Endothelial cell of umbilical vein (primary cell): Measurements from ENCODE around the gene MMP14. TPM values are rescaled to one million over a fixed set of nuclear protein-coding genes. Genes with fewer than 3 reads are reported as not detected.

Experiments
- BruUV-seq: library from RNA; stranded (reverse); fragments of 400-500 nt; replicated peaks from 2 replicates; lab custom pipeline; 2021; lab: Mats Ljungman, UMichigan
- CTCF ChIA-PET: fragments of 300-600, 350-600 bp; sonication (Branson Sonifier 250); formaldehyde crosslinking; loops from one replicate; lab custom pipeline; 2021; ENCODE audit warnings: antibody characterized with exemption, inconsistent platforms; lab: Charles Lee
- POLR2A ChIA-PET: fragments of 300-600, 350-600 bp; sonication (Branson Sonifier 250); formaldehyde crosslinking; loops from one replicate; lab custom pipeline; 2021; ENCODE audit warnings: antibody characterized with exemption, inconsistent platforms; lab: Charles Lee
- DNase-seq: peaks from one replicate; pipeline ENCODE4 v3.0.0-alpha.2; 2011; ENCODE audit warnings: low read depth, low spot score
- FAIRE-seq: peaks from 2 replicates; lab custom pipeline; 2011; peaks lifted over from hg19 to GRCh38; lab: Jason Lieb, UNC
- H2AFZ ChIP-seq: 2 replicates; pipeline ENCODE4 v1.6.0; 2012; ENCODE audit warnings: low read depth, low read length, control low read depth, inconsistent platforms
- H3K27ac ChIP-seq: 2 replicates; pipeline ENCODE4 v1.5.1; 2011; ENCODE audit warnings: low read depth, mild to moderate bottlenecking, control low read depth, low read length, moderate library complexity; ENCODE audit not compliant: insufficient read depth
- H3K27me3 ChIP-seq, 2 experiments: 2 replicates each; pipeline versions ENCODE4 v1.6.0 to v1.6.1; 2011; ENCODE audit warnings: low read length in 2 of 2, mixed read lengths in 1 of 2; ENCODE audit not compliant: control insufficient read depth in 2 of 2, insufficient read depth in 2 of 2
- H3K36me3 ChIP-seq, 2 experiments: 2 replicates in 1 of 2; 3 replicates in 1 of 2; pipeline ENCODE4 v1.5.1; 2011; ENCODE audit warnings: low read length in 2 of 2, mild to moderate bottlenecking in 1 of 2, moderate library complexity in 1 of 2; ENCODE audit not compliant: control insufficient read depth in 2 of 2, insufficient read depth in 2 of 2; ENCODE audit errors: extremely low read depth in 1 of 2
- H3K4me1 ChIP-seq: 3 replicates; pipeline ENCODE4 v1.5.1; 2011; ENCODE audit warnings: mild to moderate bottlenecking, low read length; ENCODE audit not compliant: control insufficient read depth, insufficient read depth; ENCODE audit errors: extremely low read depth
- H3K4me2 ChIP-seq: 2 replicates; pipeline ENCODE4 v1.6.1; 2011; ENCODE audit warnings: low read length, control low read depth, mixed read lengths; ENCODE audit not compliant: insufficient read depth
- H3K4me3 ChIP-seq, 3 experiments: fragments of 200-600 bp in 1 of 3; sonication (generic), shearing (Covaris generic) in 1 of 3; replicated peaks in 1 of 3; 2 replicates each; pipeline ENCODE4 v1.5.1; 2011 to 2016; ENCODE audit warnings: control low read depth in 3 of 3, low read length in 3 of 3, mild to moderate bottlenecking in 2 of 3, inconsistent platforms in 1 of 3, low read depth in 1 of 3, moderate library complexity in 1 of 3; ENCODE audit not compliant: insufficient read depth in 1 of 3
- H3K79me2 ChIP-seq: 2 replicates; pipeline ENCODE4 v1.6.0; 2012; ENCODE audit warnings: low read length, inconsistent platforms; ENCODE audit not compliant: control insufficient read depth, insufficient read depth
- H3K9ac ChIP-seq: replicated peaks from 2 replicates; pipeline ENCODE3; 2011; ENCODE audit warnings: low read length, control low read depth; ENCODE audit not compliant: insufficient read depth; ENCODE audit errors: extremely low read depth
- H3K9me1 ChIP-seq: replicated peaks from 3 replicates; pipeline ENCODE4 v1.6.0; 2011; ENCODE audit warnings: mild to moderate bottlenecking, low read length; ENCODE audit not compliant: control insufficient read depth, insufficient read depth; ENCODE audit errors: extremely low read depth
- H3K9me3 ChIP-seq: replicated peaks from 2 replicates; pipeline ENCODE4 v1.5.1; 2012; ENCODE audit warnings: low read length, inconsistent platforms; ENCODE audit not compliant: control insufficient read depth, insufficient read depth
- H4K20me1 ChIP-seq: replicated peaks from 2 replicates; pipeline ENCODE3; 2011; ENCODE audit warnings: mild to moderate bottlenecking, low read length; ENCODE audit not compliant: control insufficient read depth, insufficient read depth; ENCODE audit errors: extremely low read depth
- EZH2 ChIP-seq: IDR thresholded peaks from 2 replicates; pipeline ENCODE4 v1.6.1; 2012; ENCODE audit warnings: borderline replicate concordance, low read depth, mild to moderate bottlenecking, moderate library complexity, low read length, inconsistent platforms; ENCODE audit not compliant: severe bottlenecking
- JUN ChIP-seq: IDR thresholded peaks from 2 replicates; pipeline ENCODE4 v1.6.1; 2011; ENCODE audit warnings: borderline replicate concordance, low read depth; ENCODE audit not compliant: insufficient read length, insufficient read depth
- POLR2A ChIP-seq: IDR thresholded peaks from 2 replicates; pipeline ENCODE4 v1.6.1; 2012; ENCODE audit warnings: low read depth, mild to moderate bottlenecking, control low read depth, low read length
- dilution Hi-C: fragments of 300-500 bp; cut with MboI; formaldehyde crosslinking; loops from one replicate; pipeline ENCODE4 v1.15.0; 2019; ENCODE audit warnings: low sequenced_read_pairs; ENCODE audit not compliant: extremely low pct_ligation_motif_present
- intact Hi-C: fragments of 100-400 bp; cut with micrococcal nuclease; formaldehyde crosslinking; loops from one replicate; pipeline ENCODE4 v1.10.0; 2022
- polyA plus RNA-seq, 4 experiments: library from polyadenylated mRNA; depleted of rRNA in 3 of 4; stranded (reverse) in 3 of 4; unstranded in 1 of 4; fragments of >200 nt; gene quantifications; 2 replicates each; pipeline versions ENCODE4 v1.2.1 to v1.2.3, GENCODE V29; 2011 to 2012; ENCODE audit warnings: missing spikeins in 1 of 4
- total RNA-seq: library from RNA; stranded (reverse); gene quantifications from 2 replicates; pipeline ENCODE4 v1.2.3, GENCODE V29; 2021
- TF ChIP-seq, protein P1 (sequence below), 2 donors: IDR thresholded peaks; 1 replicate in 1 of 2; 2 replicates in 1 of 2; pipeline ENCODE4 v1.5.1; 2011; ENCODE audit warnings: low read length in 2 of 2, mild to moderate bottlenecking in 2 of 2, moderate library complexity in 2 of 2, control low read depth in 1 of 2, inconsistent platforms in 1 of 2, low read depth in 1 of 2; ENCODE audit not compliant: insufficient read depth in 1 of 2; ENCODE audit errors: extremely low read depth in 1 of 2

The MMP14 gene
- total and polyA plus RNA-seq, 2 donors (not counting 3 experiments of a cell fraction or from before 2014, with no cell fraction given), result 506 to 603 TPM

GRCh38 chr14:22841769-22842168, 5.4 kb downstream of the MMP14 start:
- peaks cover 38 to 58% of the 10 kb centered on the region in 2 experiments for H3K36me3 ChIP-seq
- no peak overlapping the region for H3K4me3 ChIP-seq
- dilution Hi-C loops (no loop called here), intact Hi-C loops (no loop called here)
- no peak for TF ChIP-seq EZH2
- TF ChIP-seq JUN, result no peak
- no peak for TF ChIP-seq POLR2A
- TF ChIP-seq, protein P1, sequence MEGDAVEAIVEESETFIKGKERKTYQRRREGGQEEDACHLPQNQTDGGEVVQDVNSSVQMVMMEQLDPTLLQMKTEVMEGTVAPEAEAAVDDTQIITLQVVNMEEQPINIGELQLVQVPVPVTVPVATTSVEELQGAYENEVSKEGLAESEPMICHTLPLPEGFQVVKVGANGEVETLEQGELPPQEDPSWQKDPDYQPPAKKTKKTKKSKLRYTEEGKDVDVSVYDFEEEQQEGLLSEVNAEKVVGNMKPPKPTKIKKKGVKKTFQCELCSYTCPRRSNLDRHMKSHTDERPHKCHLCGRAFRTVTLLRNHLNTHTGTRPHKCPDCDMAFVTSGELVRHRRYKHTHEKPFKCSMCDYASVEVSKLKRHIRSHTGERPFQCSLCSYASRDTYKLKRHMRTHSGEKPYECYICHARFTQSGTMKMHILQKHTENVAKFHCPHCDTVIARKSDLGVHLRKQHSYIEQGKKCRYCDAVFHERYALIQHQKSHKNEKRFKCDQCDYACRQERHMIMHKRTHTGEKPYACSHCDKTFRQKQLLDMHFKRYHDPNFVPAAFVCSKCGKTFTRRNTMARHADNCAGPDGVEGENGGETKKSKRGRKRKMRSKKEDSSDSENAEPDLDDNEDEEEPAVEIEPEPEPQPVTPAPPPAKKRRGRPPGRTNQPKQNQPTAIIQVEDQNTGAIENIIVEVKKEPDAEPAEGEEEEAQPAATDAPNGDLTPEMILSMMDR (IDR thresholded peaks at IDR 0.05; ENCODE audit: extremely low read depth in 1 of 2, insufficient read depth in 1 of 2, low read depth in 1 of 2, low read length in 2 of 2), result no peak
- H3K27ac ChIP-seq, result no peak overlapping the region
- H3K27me3 ChIP-seq, result no peaks in the 10 kb centered on the region
- peaks cover 35% of the 10 kb centered on the region for H3K4me1 ChIP-seq
- no TSS peak for BruUV-seq
- H3K9ac ChIP-seq, result no peak overlapping the region
- DNase-seq, result no peak
- no peak overlapping the region for H2AFZ ChIP-seq
- H4K20me1 ChIP-seq, result no peaks in the 10 kb centered on the region
- H3K79me2 ChIP-seq, result peaks cover 94% of the 10 kb centered on the region
- no peaks in the 10 kb centered on the region for H3K9me1 ChIP-seq
- POLR2A ChIA-PET, result interaction anchor here (0.8 kb wide), 1 partner anchor 9 kb away, joined by 5 read pairs; no protein-coding TSS in a partner anchor
- FAIRE-seq, result no peak
- no peak overlapping the region for H3K4me2 ChIP-seq
- CTCF ChIA-PET, result interaction anchor here (12.5 kb wide), 1 partner anchor 9 kb away, joined by 214 read pairs; no protein-coding TSS in a partner anchor
- H3K9me3 ChIP-seq, result no peaks in the 10 kb centered on the region
